ENCODE measurements around the gene DVL2. TPM values are rescaled to one million over a fixed set of nuclear protein-coding genes. Genes with fewer than 3 reads are reported as not detected.

Gene DVL2
- 23.9 and 39.1 TPM in 2 replicates for total RNA-seq (2014; rRNA removed; shearing (Covaris generic))

GRCh38 chr17:7234083-7234951 lies at the start of gene DVL2:
TSS of gene DVL2 (minus strand) at chr17:7234517. CDS start at chr17:7234262, 255 bp downstream.
- peak; percentile 91 for DNase-seq (ENCODE audit: low read depth)

- no peak for DNase-seq (ENCODE audit: low read depth)
Observed at GRCh38 chr17:7283471-7284216, 49.3 kb upstream of the DVL2 start.

GRCh38 chr17:7282752-7283321 lies 48.5 kb upstream of the DVL2 start:
- DNase-seq (ENCODE audit: low read depth) = no peak

- DNase-seq (ENCODE audit: low read depth) = no peak
Observed at GRCh38 chr17:7281953-7282751, 47.8 kb upstream of the DVL2 start.

DNA sequence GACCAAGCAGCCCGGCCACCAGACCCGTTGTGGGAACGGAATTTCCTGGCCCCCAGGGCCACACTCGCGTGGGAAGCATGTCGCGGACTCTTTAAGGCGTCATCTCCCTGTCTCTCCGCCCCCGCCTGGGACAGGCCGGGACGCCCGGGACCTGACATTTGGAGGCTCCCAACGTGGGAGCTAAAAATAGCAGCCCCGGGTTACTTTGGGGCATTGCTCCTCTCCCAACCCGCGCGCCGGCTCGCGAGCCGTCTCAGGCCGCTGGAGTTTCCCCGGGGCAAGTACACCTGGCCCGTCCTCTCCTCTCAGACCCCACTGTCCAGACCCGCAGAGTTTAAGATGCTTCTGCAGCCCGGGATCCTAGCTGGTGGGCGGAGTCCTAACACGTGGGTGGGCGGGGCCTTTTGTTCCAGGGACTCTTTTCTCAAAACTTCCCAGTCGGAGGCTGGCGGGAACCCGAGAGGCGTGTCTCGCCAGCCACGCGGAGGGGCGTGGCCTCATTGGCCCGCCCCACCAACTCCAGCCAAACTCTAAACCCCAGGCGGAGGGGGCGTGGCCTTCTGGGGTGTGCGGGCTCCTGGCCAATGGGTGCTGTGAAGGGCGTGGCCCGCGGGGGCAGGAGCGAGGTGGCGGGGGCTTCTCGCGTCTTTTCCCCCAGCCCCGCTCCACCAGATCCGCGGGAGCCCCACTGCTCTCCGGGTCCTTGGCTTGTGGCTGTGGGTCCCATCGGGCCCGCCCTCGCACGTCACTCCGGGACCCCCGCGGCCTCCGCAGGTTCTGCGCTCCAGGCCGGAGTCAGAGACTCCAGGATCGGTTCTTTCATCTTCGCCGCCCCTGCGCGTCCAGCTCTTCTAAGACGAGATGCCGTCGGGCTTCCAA lies 47.0 kb upstream of the DVL2 start, which contains the start of gene SLC2A4:
SLC2A4 (plus strand) TSS at position 645 of the 879 bp plus-strand sequence; CDS start at position 862, 217 bp downstream.
- DNase-seq (ENCODE audit: low read depth) = peak; percentile 91

DNA sequence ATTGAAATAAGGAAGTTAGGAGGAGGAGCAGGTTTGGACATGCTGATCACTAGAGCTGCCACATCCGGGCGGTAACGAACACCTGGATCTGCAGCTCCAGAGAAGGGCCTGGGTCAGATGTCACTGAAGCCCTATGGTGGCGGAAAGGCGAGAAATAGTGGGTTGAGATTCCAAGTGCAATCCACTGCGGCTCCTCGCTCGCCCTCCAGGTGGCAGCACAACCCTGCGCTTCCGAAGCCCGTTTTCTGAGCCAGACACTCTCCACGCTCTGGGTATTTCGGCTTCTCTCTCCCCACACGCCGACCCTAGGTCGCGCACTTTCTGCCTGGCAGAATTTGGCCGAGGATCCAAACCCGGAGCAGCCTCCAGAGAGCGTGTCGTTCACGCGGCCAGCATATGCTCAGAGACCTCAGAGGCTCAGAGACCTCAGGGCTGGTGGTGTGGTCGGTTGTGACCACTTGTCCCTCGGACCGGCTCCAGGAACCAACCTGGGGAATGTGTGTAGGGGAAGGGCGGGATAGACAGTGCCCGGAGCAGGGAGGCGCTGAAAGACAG lies 46.3 kb upstream of the DVL2 start:
- peak; percentile 76 for DNase-seq (ENCODE audit: low read depth)

DNA sequence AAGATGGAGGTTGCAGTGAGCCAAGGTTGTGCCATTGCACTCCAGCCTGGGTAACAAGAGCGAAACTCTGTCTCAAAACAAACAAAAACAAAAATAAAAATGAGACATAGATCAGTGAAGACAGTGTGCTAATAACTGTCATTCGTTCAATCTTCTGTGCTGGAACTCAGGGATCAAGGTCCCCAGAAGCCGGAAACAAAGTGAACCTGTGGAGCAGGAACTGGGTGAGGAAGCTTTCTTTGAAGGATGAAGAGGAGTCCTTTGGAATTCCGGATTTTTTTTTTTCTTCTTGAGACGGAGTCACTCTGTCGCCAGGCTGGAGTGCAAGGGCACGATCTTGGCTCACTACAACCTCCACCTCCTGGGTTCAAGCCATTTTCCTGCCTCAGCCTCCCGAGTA lies 45.1 kb upstream of the DVL2 start:
- DNase-seq (ENCODE audit: low read depth) = no peak

GRCh38 chr17:7266784-7267183 lies 32.5 kb upstream of the DVL2 start:
- no peak for DNase-seq (ENCODE audit: low read depth)

GRCh38 chr17:7263801-7264078 lies 29.4 kb upstream of the DVL2 start:
- DNase-seq (ENCODE audit: low read depth) = no peak

DNA sequence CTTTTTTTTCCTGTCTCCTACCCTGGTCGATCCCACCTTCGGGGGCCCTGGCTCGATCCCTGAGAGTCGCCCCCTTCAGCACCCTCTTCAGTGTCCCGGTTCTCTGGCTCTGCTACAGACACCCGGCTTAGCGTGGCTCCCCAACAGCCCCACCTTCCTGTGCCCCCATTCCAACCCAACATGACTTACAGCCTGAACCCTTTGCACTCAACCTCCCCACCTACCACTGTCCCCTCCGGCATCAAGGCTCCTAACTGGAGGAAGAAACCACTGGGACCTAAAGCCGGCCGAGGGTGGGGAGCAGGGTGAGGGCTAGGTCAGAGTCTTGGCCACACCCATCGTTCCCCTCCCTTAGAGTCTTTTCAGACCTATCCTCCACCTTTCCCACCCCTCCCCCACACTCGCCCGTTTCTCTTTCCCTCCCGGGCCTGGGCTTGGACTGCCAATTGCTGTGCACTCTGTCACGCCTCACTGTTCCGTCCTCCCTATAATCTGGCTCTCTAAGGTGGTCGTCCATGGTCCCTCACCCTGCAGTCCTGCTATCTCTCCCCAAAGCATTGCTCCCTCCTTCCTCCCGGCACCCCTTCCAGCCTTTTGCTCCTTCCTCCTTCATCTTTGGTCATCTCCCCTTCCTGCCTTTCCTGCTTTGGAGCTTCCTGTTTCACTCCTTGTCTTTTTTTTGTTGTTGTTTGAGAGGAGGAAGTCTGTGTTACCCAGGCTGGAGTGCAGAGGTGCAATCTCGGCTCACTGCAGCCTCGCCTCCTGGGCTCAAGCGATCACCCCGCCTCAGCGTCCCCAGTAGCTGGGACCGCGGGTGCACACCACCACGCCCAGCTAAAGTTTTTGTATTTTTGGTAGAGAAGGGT lies 28.9 kb upstream of the DVL2 start:
- no peak for DNase-seq (ENCODE audit: low read depth)

- DNase-seq (ENCODE audit: low read depth) = no peak
Observed at GRCh38 chr17:7262192-7262934, 28.0 kb upstream of the DVL2 start, which contains the start of gene CLDN7. TSS of gene CLDN7 (minus strand) at chr17:7262478. CDS start at chr17:7262043, 435 bp downstream.

DNA sequence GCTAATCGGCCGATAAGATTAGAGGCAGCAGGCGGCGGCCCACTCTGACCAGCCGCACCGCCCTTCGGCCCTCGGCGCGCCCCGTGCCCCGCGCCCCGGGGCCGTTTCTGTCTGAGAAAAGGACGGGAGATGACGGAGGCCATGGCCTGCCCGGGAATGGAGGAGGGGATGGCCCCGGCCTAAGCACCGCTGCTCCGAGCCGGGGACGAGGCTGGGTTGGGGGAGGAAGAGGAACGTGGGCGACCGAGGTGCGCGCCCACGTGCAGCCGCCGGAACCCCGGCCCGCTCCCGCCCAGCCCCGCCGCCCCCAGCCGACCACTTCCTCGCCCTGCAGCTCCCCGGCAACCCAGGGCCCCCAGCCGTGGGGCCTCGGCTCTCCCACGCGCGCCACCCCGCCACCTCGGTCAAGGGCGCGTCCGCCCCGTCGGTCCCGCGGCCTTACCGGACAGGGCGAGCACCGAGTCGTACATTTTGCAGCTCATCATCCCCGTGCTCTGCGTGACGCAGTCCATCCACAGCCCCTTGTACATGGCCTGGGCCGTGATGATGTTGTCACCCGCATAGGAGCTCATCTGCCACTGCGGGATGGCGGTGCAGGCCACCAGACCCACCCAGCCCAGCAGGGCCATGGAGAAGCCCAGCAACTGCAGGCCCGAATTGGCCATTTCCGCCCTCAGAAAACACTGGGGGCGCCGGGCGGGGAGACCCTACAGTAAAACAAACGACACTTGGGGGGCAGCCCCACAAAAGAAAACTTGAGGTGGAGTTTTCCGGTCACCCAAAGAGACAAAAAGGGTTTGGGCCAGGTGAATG lies 27.3 kb upstream of the DVL2 start:
- DNase-seq (ENCODE audit: low read depth) = no peak

DNA sequence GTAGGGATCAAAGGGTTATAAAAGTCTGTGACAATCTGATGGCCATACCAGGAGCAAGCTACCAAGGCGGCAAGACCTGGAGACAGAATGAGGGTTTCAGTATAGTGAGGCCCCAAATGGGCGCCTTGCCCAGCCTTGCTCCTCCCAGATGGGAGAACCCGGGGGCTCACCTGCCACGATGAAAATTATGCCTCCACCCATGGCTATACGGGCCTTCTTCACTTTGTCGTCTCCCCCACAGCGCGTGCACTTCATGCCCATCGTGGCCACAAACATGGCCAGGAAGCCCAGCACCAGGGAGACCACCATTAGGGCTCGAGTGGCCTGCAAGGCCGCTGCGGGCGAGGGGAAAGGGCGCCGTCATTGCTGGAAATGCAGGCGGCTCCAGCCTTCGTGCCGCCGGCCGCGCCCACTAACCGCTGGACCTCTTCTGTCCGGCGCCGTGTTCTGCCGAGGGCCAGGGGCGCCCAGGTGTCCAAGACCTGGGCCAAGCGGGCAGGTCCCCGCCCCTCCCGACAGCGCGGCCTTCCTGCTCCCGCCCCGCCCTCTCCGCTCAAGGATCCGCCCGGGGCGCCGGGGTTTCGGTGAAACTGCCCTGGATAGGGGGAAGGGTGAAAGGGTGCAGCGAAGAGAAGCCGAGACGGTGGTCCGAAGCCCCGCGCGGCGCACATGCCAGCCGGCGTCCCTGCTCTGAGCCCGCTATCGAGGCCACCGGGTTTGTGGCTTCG lies 26.5 kb upstream of the DVL2 start:
- DNase-seq (ENCODE audit: low read depth) = no peak

GRCh38 chr17:7260151-7260550 lies 25.8 kb upstream of the DVL2 start:
- DNase-seq (ENCODE audit: low read depth) = no peak

GRCh38 chr17:7259555-7259889 lies 25.2 kb upstream of the DVL2 start:
- DNase-seq (ENCODE audit: low read depth) = no peak

- no peak for DNase-seq (ENCODE audit: low read depth)
Observed at GRCh38 chr17:7258731-7259554, 24.6 kb upstream of the DVL2 start.

Data from M059J (cell line).